NCI-H345 (cell line): ENCODE data around the gene MSS51.
"Not testable (repeated sequence)": the region's sequence is repeated elsewhere in the genome, so short reads cannot be mapped to it uniquely, and the experiment has no call there.

Experiments
- DNase-seq: peaks from one replicate; lab custom pipeline; 2025; lab: John Stamatoyannopoulos, UW

MSS51 gene

GRCh38 chr10:73414230-73414945 lies 19.0 kb downstream of the MSS51 start:
- peak; percentile 42 for DNase-seq

DNA sequence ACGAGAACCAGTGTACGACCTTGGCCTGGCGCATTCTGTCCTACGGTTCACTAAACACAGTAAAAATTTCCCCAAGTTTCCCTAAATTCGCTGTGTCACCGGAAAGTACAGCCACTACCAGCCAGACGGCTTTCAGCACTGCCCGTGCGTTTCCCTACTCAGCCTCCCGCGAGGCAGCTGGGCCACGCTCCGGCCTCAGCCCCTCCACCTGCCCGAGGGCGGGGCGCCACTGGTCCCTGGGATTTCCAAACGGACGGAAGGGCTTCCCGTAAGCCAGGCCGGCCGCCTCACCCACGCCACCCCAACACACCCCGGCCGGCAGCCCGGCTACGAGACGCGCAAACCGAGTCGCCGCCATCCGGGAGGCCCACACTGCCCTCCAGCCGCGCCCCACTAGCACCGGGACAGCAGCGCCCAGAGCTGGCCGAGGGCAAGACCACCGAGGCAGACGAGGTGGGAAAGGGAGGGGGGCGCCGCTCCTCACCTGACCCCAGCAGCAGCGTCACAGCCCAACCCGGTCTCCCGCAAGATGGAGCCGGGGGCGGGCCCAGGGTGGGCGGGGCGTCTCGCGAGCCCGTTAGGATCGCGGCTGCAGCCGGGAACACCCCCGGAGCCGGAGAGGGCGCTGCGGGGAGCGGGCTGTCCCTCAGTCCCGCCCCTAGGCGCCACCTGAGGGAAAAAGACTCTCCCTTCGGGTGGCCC lies 19.7 kb downstream of the MSS51 start, which contains the start of gene ANXA7:
ANXA7 (minus strand) TSS at position 531 of the 702 bp plus-strand sequence. CDS start 13,202 bp downstream, outside the sequence.
- peak; percentile 89 for DNase-seq

- DNase-seq, result peak; percentile 47
Observed at GRCh38 chr10:73413108-73413527, 20.2 kb downstream of the MSS51 start.

DNA sequence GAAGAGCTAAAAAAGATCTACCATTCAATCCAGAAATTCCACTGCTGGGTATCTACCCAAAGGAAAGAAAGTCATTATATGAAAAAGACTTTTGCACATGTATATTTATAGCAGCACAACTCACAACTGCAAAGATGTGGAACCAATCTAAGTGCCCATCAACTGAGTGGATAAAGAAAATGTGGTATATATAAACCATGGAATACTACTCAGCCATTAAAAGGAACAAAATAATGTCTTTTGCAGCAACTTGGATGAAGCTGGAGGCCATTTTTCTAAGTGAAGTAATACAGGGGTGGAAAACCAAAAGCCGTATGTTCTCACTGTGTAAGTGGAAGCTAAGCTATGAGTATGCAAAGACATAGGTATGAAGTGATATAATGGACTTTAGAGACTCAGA lies 22.5 kb downstream of the MSS51 start:
- no peak for DNase-seq

GRCh38 chr10:73408978-73409521 lies 24.3 kb downstream of the MSS51 start:
- DNase-seq, result no peak

DNA sequence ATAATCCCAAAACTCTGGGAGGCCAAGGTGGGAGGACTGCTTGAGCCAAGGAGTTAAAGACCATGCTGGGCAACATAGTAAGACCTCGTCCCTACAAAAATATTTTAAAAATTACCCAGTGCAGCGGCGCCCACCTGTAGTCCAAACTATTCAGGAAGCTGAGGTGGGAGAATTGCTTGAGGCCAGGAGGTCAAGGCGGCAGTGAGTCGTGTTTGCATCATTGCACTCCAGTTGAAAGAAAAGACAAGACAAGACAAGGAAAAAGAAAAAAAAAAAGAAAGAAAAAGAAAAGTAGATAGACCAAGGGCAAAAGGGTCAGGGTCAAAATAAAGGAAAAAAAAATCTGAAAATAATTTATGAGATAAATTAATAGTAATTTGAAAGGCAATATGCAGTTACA lies 25.3 kb downstream of the MSS51 start:
- DNase-seq, result no peak

GRCh38 chr10:73407495-73407894 lies 25.9 kb downstream of the MSS51 start:
- DNase-seq, result no peak

DNA sequence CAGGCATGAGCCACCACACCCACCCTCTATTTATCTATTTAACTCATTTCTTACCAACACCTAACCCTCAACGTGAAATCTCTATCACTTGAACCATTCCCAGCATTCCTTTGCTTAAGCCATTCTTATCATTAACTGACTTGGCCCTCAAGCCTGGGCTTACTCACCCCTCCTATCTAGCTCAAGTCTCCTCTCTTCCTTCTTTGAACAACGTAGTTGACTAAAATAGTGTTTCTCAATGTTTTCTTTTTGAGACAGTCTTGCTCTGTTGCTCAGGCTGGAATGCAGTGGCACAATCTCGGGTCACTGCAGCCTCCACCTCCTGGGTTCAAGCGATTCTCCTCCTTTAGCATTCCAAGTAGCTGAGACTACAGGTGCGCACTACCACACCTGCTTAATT lies 26.5 kb downstream of the MSS51 start:
- no peak for DNase-seq

- no peak for DNase-seq
Observed at GRCh38 chr10:73405556-73405955, 27.8 kb downstream of the MSS51 start.

- no peak for DNase-seq
Observed at GRCh38 chr10:73404690-73405089, 28.7 kb downstream of the MSS51 start.

- DNase-seq, result no peak
Observed at GRCh38 chr10:73401636-73402035, 31.7 kb downstream of the MSS51 start.

DNA sequence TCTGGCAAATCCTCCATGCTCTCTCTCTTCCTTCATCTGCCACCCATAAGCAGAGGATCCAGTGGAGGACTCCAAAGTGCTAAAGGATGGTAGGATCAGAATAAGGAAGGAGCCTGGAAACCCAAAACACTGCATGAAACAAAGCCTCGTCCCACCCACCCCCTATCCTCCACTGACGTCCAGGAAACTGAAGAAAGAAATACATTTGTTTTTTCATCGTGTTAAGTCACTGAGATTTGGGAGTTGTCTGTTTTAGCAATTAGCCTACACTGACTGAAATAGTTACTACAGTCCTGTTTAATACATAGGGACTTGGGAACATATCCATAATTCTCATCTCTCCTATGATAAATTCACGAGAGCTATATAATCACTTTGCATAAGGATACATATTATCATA lies 34.3 kb downstream of the MSS51 start:
- no peak for DNase-seq

DNA sequence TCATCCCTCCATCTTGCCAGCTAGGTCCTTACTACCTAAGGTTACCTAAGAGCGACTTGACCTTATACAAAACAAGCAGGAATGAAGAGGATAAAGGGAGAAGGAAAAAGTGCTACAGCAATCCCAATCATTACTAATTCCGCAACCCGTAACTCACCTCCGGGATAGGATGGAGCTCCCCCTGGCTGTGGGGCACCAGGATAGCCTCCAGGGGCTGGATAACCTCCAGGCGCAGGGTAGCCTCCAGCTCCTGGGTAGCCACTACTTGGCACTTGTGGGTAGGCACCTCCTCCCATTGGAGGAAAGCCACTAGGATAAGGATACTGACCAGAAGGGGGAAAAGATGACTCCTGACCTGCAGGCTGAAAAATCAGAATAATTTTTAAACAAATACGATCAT lies 35.3 kb downstream of the MSS51 start:
- DNase-seq, result no peak

DNA sequence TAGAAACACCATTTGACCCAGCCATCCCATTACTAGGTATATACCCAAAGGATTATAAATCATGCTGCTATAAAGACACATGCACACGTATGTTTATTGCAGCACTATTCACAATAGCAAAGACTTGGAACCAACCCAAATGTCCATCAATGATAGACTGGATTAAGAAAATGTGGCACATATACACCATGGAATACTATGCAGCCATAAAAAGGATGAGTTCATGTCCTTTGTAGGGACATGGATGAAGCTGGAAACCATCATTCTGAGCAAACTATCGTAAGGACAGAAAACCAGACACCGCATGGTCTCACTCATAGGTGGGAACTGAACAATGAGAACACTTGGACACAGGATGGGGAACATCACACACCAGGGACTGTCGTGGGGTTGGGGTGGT lies 39.0 kb downstream of the MSS51 start:
- DNase-seq, result not testable (repeated sequence)

DNA sequence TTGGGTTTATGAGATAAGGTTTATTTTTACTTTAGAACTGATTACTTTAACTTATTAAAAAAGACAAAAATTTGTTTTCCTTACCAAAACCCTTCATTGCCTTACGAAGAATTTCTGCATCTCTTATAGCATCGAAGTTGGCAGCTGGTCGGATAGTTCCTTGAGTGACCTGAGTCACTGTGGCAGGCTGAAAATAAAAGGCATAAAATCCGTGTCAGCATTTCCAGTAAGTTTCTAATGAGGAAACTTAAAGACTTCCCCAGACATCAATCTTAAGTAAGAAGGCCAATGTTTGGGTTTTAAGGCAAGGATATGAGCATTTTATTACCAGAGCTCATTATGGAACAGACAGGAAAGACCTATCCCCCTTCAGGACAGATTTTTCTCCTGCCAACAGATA lies 45.1 kb downstream of the MSS51 start:
- no peak for DNase-seq

GRCh38 chr10:73386583-73386982 lies 46.8 kb downstream of the MSS51 start:
- DNase-seq, result no peak

GRCh38 chr10:73379064-73379748 lies 54.2 kb downstream of the MSS51 start:
- no peak for DNase-seq

GRCh38 chr10:73376679-73377078 lies 56.7 kb downstream of the MSS51 start:
- DNase-seq, result no peak
